Esophagus muscularis mucosa (tissue), 4 donors: Measurements from ENCODE around the gene ANGPTL8. TPM values are rescaled to one million over a fixed set of nuclear protein-coding genes. Genes with fewer than 3 reads are reported as not detected.

Source experiments
- DNase-seq: peaks from one replicate; pipeline ENCODE4 v3.0.0-alpha.2; 2017; ENCODE audit errors: extremely low spot score
- H3K27ac ChIP-seq, 4 donors: fragments of 200-600 bp; sonication (generic); replicated peaks in 1 of 4; 1 replicate in 3 of 4; 2 replicates in 1 of 4; pipeline ENCODE4 v1.5.1; 2016 to 2019; ENCODE audit warnings: mild to moderate bottlenecking in 1 of 4
- H3K27me3 ChIP-seq, 4 donors: fragments of 200-600 bp; sonication (generic); one replicate each; pipeline versions ENCODE4 v1.5.1 to v1.6.0; 2016 to 2019
- H3K36me3 ChIP-seq, 4 donors: fragments of 200-600 bp; sonication (generic); one replicate each; pipeline ENCODE4 v1.5.1; 2016 to 2019
- H3K4me1 ChIP-seq, 4 donors: fragments of 200-600 bp; sonication (generic); one replicate each; pipeline ENCODE4 v1.5.1; 2016 to 2019
- H3K4me3 ChIP-seq, 4 donors: fragments of 200-600 bp; sonication (generic); 1 replicate in 2 of 4; 2 replicates in 2 of 4; pipeline ENCODE4 v1.5.1; 2016 to 2019; ENCODE audit warnings: mild to moderate bottlenecking in 4 of 4, moderate library complexity in 1 of 4
- H3K9me3 ChIP-seq, 4 donors: fragments of 200-600 bp; sonication (generic); 1 replicate in 3 of 4; 2 replicates in 1 of 4; pipeline ENCODE4 v1.5.1; 2016 to 2019
- EP300 ChIP-seq: sonication (generic); formaldehyde crosslinking; IDR thresholded peaks from one replicate; pipeline ENCODE4 v1.6.1; 2017; ENCODE audit warnings: antibody characterized with exemption
- POLR2A ChIP-seq: fragments of 450-650 bp; IDR thresholded peaks from one replicate; pipeline ENCODE4 v1.6.1; 2017; ENCODE audit warnings: antibody characterized with exemption, moderate library complexity, mild to moderate bottlenecking, low read depth
- POLR2AphosphoS5 ChIP-seq, 2 donors: sonication (generic); formaldehyde crosslinking; IDR thresholded peaks; one replicate each; pipeline ENCODE4 v1.6.1; 2017; ENCODE audit warnings: antibody characterized with exemption in 2 of 2
- WGBS: methylation state at CpG from one replicate; pipeline ENCODE4 v1.1.5; 2018; 5-methylcytosine and 5-hydroxymethylcytosine counted together
- intact Hi-C: fragments of 100-400 bp; cut with DNase I; formaldehyde crosslinking; loops from one replicate; pipeline ENCODE4 v1.15.1; 2023
- total RNA-seq, 4 donors: library from RNA; depleted of rRNA; stranded (reverse); fragments of >200 nt; gene quantifications; one replicate each; pipeline versions ENCODE4 v1.1.0 to v1.2.1, GENCODE V29; 2016
- TF ChIP-seq, protein P1 (sequence below), 3 experiments: fragments of 200-600 bp in 2 of 3; fragments of 450-650 bp in 1 of 3; sonication (generic) in 2 of 3; IDR thresholded peaks; one replicate each; pipeline ENCODE4 v1.5.1; 2017 to 2019; ENCODE audit warnings: antibody characterized with exemption in 3 of 3, mild to moderate bottlenecking in 2 of 3, moderate library complexity in 1 of 3

ANGPTL8 gene
- total RNA-seq, 4 donors from 2014 or later: 2.0 TPM; not detected in 3

DNA sequence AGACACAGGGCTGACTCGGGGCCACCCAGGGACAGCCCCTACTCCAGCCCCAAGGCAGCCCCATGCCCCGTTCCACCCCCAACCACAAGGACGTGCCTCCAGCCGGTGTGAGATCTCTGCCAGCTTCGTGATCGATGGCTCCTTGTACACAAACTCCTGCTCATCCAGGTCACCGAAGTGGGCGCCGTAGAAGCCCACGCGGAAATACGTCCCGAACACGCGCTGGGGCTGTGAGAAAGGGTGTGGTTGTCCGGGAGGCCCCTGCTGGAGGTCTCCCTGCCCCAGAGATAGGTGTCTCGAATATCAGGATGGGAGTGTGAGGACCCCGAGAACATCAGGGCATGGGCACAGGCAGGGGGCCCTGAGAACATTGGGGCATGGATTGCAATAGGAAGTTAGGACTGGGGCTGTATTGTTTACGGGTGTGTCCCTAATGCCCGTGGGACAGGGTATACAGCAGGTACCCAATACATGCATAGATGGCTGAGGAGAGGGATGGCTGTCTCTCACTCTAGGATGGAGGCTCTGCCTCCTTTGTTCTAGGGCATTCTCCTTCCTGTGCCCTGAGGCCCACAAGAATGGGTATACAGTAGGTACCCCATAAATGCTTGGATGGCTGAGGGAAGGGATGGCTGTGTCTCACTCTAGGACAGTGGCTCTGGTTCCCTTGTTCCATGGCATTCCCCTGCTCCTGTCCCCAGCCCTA is 36.8 kb upstream of the ANGPTL8 start:
- DNase-seq: no peak
- no peak for TF ChIP-seq EP300
- TF ChIP-seq, protein P1, sequence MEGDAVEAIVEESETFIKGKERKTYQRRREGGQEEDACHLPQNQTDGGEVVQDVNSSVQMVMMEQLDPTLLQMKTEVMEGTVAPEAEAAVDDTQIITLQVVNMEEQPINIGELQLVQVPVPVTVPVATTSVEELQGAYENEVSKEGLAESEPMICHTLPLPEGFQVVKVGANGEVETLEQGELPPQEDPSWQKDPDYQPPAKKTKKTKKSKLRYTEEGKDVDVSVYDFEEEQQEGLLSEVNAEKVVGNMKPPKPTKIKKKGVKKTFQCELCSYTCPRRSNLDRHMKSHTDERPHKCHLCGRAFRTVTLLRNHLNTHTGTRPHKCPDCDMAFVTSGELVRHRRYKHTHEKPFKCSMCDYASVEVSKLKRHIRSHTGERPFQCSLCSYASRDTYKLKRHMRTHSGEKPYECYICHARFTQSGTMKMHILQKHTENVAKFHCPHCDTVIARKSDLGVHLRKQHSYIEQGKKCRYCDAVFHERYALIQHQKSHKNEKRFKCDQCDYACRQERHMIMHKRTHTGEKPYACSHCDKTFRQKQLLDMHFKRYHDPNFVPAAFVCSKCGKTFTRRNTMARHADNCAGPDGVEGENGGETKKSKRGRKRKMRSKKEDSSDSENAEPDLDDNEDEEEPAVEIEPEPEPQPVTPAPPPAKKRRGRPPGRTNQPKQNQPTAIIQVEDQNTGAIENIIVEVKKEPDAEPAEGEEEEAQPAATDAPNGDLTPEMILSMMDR (IDR thresholded peaks at IDR 0.05): no peak
- TF ChIP-seq POLR2AphosphoS5 (IDR thresholded peaks at IDR 0.05): no peak
- TF ChIP-seq POLR2A: no peak
- intact Hi-C loops: loop anchor here (1.0 kb wide), 1 partner anchor 64 kb away; no protein-coding TSS in a partner anchor
- Histone ChIP-seq H3K27me3 (no peaks in the 10 kb centered on the region), H3K4me3 (peak overlapping the region in 3 of 4 donors; percentile 38 to 49 (median 47)), H3K27ac (peak overlapping the region; percentile 89 to 96 (median 93)), H3K9me3 (no peaks in the 10 kb centered on the region), H3K4me1 (peaks cover 41 to 79% (median 62%) of the 10 kb centered on the region in 4 donors), H3K36me3 (peaks cover 0 to 59% (median 33%) of the 10 kb centered on the region in 4 donors)
- WGBS: 84% methylated on average over 18 of the region's 20 CpGs

DNA sequence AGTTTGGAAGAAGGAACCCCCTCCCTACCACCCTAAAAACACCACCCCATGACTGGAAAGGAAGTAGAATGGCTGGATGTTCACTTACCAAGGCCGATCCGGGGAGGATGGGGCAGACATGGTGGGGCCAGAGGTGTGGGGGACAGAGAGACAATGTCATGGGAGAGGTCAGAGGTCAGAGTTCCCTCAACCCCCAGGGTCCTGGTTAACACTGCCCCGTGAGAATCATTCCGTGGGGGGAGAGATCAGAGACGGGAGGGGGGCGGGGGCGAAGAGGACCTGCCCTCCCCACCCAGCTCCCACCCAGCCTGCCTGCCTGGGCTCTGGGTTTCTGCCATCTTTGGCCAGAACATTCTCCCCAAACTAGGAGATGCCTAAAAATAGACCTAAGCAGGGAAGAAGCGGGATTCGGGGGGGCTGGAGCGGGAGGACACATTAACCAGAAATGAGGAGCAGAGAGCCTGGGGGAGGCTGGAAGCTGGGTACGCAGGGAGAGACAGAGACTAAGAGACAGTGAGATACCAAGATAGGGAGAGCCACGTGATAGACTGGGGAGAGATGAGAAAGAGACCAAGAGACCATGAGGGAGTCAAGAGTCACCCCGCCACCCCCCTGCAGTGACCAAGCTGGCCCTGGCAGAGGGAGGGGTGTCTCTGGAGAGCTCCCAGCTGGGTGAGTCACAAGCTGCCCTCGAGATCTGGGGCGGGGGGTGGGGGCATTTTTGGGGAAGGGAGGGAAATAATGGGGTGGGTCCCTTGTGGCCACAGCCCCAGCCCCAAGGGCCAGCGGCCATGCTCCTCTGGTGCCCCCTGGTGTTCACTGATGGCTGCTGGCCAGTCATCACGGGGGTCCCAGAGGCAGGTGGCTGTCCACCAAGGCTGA is 36.0 kb upstream of the ANGPTL8 start:
- Histone ChIP-seq H3K27me3 (no peaks in the 10 kb centered on the region), H3K4me3 (peak overlapping the region; percentile 33 to 49 (median 42)), H3K36me3 (peaks cover 0 to 64% (median 37%) of the 10 kb centered on the region in 4 donors), H3K4me1 (peaks cover 35 to 71% (median 55%) of the 10 kb centered on the region in 4 donors), H3K9me3 (no peaks in the 10 kb centered on the region), H3K27ac (peak overlapping the region; percentile 89 to 96 (median 93))
- peak; percentile 96 for DNase-seq
- intact Hi-C loops: loop anchor here (1.0 kb wide), 1 partner anchor 65 kb away; no protein-coding TSS in a partner anchor
- 17% methylated on average over 13 of the region's 17 CpGs for WGBS
- TF ChIP-seq POLR2AphosphoS5 (IDR thresholded peaks at IDR 0.05) (peak; percentile 71 to 73), EP300 (peak; percentile 20), POLR2A (no peak)
- TF ChIP-seq, protein P1 (IDR thresholded peaks at IDR 0.05): peak; percentile 90 to 97 (median 91)

DNA sequence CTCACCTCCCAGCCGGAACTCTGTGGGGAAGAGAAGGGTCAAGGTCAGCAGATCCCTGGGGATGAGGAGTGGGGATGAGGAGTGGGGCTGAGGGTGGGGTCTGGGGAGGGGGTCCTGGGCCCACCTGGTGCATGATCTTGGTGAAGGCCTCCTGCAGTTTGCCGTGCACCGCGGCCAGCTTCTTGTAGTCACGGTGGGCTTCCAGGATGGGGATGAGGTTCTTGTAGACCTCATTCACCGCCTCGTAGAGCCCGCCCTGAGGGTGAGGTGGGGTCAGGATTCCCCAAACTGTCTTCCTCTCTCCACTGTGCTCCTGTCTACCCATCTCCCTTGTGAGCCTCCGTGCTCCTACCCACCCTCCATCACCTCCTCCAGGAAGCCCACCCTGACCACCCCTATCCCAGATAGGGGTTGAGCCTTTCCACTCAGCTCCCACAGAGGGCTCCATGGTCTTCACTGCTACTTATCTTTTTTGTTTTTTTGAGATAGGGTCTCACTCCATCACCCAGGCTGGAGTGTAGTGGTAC is 35.3 kb upstream of the ANGPTL8 start:
- DNase-seq: no peak
- Histone ChIP-seq H3K4me1 (peaks cover 33 to 64% (median 48%) of the 10 kb centered on the region in 4 donors), H3K9me3 (no peaks in the 10 kb centered on the region), H3K4me3 (peak overlapping the region; percentile 33 to 49 (median 42)), H3K36me3 (peaks cover 0 to 71% (median 43%) of the 10 kb centered on the region in 4 donors), H3K27ac (peak overlapping the region; percentile 89 to 96 (median 93)), H3K27me3 (no peaks in the 10 kb centered on the region)
- intact Hi-C loops: no loop called here
- 48% methylated on average over 9 of the region's 9 CpGs for WGBS
- TF ChIP-seq POLR2AphosphoS5 (IDR thresholded peaks at IDR 0.05) (no peak), POLR2A (no peak), EP300 (no peak)
- TF ChIP-seq, protein P1 (IDR thresholded peaks at IDR 0.05): no peak

DNA sequence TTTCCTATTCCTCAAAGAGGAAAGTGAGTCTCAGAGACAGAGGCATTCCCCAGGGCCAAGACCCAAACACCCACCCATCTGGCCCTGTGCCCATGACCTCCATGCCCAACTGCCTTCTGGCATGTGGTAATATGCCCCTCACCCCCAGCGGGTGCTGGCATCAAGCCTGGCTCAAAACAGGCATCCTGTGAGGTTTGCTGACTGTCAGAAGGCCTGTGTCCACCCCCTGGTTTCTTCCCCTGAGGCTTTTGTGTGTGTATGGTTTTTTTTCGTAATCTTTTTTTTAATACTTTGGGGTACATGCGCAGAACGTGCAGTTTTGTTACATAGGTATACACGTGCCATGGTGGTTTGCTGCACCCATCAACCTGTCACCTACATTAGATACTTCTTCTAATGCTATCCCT is 34.5 kb upstream of the ANGPTL8 start:
- DNase-seq: no peak
- H3K36me3 ChIP-seq: peaks cover 0 to 69% (median 40%) of the 10 kb centered on the region in 4 donors
- 22% methylated on average over 5 of the region's 5 CpGs for WGBS
- no peaks in the 10 kb centered on the region for H3K27me3 ChIP-seq
- H3K27ac ChIP-seq: peak overlapping the region; percentile 89 to 96 (median 93)
- TF ChIP-seq POLR2A (no peak), EP300 (no peak), POLR2AphosphoS5 (IDR thresholded peaks at IDR 0.05) (peak in 1 of 2 donors; percentile 34)
- TF ChIP-seq, protein P1 (IDR thresholded peaks at IDR 0.05): no peak
- intact Hi-C loops: loop anchor here (5.0 kb wide), 1 partner anchor 168 kb away; no protein-coding TSS in a partner anchor
- H3K4me3 ChIP-seq: peak overlapping the region in 1 of 4 donors; percentile 49
- H3K9me3 ChIP-seq: no peaks in the 10 kb centered on the region
- peaks cover 33 to 60% (median 44%) of the 10 kb centered on the region in 4 donors for H3K4me1 ChIP-seq
